C4-2B (cell line): ENCODE measurements around the gene FRAS1.

ENCODE experiments used
- CTCF ChIP-seq: fragments of 450-650 bp; conservative IDR thresholded peaks from 2 replicates; pipeline ENCODE4 v1.5.1; 2017; ENCODE audit warnings: mild to moderate bottlenecking
- ZFX ChIP-seq: fragments of 450-650 bp; IDR thresholded peaks from 2 replicates; pipeline ENCODE4 v1.6.1; 2017

DNA sequence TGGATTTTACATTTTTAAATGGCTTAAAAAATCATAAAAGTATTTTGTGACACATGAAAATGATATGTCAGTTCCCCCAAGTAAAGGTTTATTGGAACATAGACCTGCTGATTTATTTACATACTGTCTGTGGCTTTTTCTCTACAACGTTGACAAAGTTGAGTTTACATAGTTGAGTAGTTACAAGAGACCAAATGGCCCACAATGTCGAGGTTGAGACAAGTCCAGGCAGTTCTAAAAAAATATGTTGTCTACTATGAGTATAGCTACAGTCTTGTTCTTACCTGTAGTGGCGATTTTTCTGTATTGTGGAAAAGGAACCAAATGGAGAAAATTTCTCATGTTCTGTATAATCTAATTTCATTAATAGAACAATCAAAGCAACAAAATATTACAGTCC is 163.2 kb downstream of the FRAS1 start:
- no peak for TF ChIP-seq CTCF
- TF ChIP-seq ZFX = no peak
